Trophoblast cell (in vitro differentiated cells and primary cell): ENCODE measurements around the gene AAK1.

ENCODE experiments used
- DNase-seq, 2 donors: peaks; one replicate each; pipeline ENCODE4 v3.0.0-alpha.2; 2016
- H2AFZ ChIP-seq: 2 replicates; pipeline ENCODE4 v1.6.1; 2013; ENCODE audit warnings: low read length, moderate library complexity, mild to moderate bottlenecking; ENCODE audit not compliant: insufficient read depth, poor library complexity
- H2AK5ac ChIP-seq: 2 replicates; pipeline ENCODE4 v1.6.1; 2013; ENCODE audit warnings: mild to moderate bottlenecking, low read length
- H2BK120ac ChIP-seq: 2 replicates; pipeline ENCODE4 v1.6.1; 2013; ENCODE audit warnings: low read length, mild to moderate bottlenecking, moderate library complexity; ENCODE audit not compliant: insufficient read depth, poor library complexity
- H2BK12ac ChIP-seq: 2 replicates; pipeline ENCODE4 v1.6.1; 2013; ENCODE audit warnings: mild to moderate bottlenecking, low read length, moderate library complexity
- H2BK5ac ChIP-seq: 2 replicates; pipeline ENCODE4 v1.6.1; 2013; ENCODE audit warnings: low read length, low read depth, moderate library complexity, mild to moderate bottlenecking; ENCODE audit not compliant: poor library complexity
- H3K14ac ChIP-seq: 2 replicates; pipeline ENCODE4 v1.6.1; 2013; ENCODE audit warnings: mild to moderate bottlenecking, low read length
- H3K18ac ChIP-seq: 2 replicates; pipeline ENCODE4 v1.6.1; 2013; ENCODE audit warnings: mild to moderate bottlenecking, low read length
- H3K23ac ChIP-seq: 2 replicates; pipeline ENCODE4 v1.6.1; 2013; ENCODE audit warnings: low read length
- H3K27ac ChIP-seq: 2 replicates; pipeline ENCODE4 v1.5.1; 2013; ENCODE audit warnings: low read depth, mild to moderate bottlenecking, inconsistent platforms, low read length, moderate library complexity
- H3K27me3 ChIP-seq: 2 replicates; pipeline ENCODE4 v1.6.1; 2013; ENCODE audit warnings: inconsistent platforms, mild to moderate bottlenecking, low read length, moderate library complexity; ENCODE audit not compliant: insufficient read depth
- H3K36me3 ChIP-seq, 2 experiments: 1 replicate in 1 of 2; 2 replicates in 1 of 2; pipeline ENCODE4 v1.6.1; 2013; ENCODE audit warnings: low read length in 2 of 2, mild to moderate bottlenecking in 2 of 2, moderate library complexity in 1 of 2; ENCODE audit not compliant: insufficient read depth in 2 of 2, control insufficient read depth in 1 of 2
- H3K4ac ChIP-seq: 2 replicates; pipeline ENCODE4 v1.6.1; 2013; ENCODE audit warnings: low read depth, mild to moderate bottlenecking, low read length, moderate library complexity
- H3K4me1 ChIP-seq, 2 experiments: 1 replicate in 1 of 2; 2 replicates in 1 of 2; pipeline ENCODE4 v1.6.1; 2013; ENCODE audit warnings: low read length in 2 of 2, mild to moderate bottlenecking in 2 of 2, moderate library complexity in 1 of 2; ENCODE audit not compliant: insufficient read depth in 2 of 2, control insufficient read depth in 1 of 2
- H3K4me2 ChIP-seq: 2 replicates; pipeline ENCODE4 v1.6.1; 2013; ENCODE audit warnings: inconsistent platforms, mild to moderate bottlenecking, low read length, moderate library complexity
- H3K4me3 ChIP-seq: 2 replicates; pipeline ENCODE4 v1.5.1; 2013; ENCODE audit warnings: mild to moderate bottlenecking, low read depth, low read length, inconsistent platforms
- H3K79me1 ChIP-seq: one replicate; pipeline ENCODE4 v1.6.1; 2013; ENCODE audit warnings: low read length
- H3K79me2 ChIP-seq: 2 replicates; pipeline ENCODE4 v1.6.1; 2013; ENCODE audit warnings: low read length, mild to moderate bottlenecking; ENCODE audit not compliant: control insufficient read depth, insufficient read depth, poor library complexity
- H3K9ac ChIP-seq: 2 replicates; pipeline ENCODE4 v1.6.1; 2013; ENCODE audit warnings: mild to moderate bottlenecking, low read length
- H3K9me3 ChIP-seq: 2 replicates; pipeline ENCODE4 v1.6.1; 2013; ENCODE audit warnings: low read depth, mild to moderate bottlenecking, control low read depth, inconsistent platforms, low read length; ENCODE audit not compliant: insufficient read depth
- H4K12ac ChIP-seq: 2 replicates; pipeline ENCODE4 v1.6.1; 2013; ENCODE audit warnings: low read depth, mild to moderate bottlenecking, low read length, moderate library complexity
- H4K8ac ChIP-seq: 2 replicates; pipeline ENCODE4 v1.6.1; 2013; ENCODE audit warnings: low read depth, mild to moderate bottlenecking, low read length, moderate library complexity
- H4K91ac ChIP-seq: one replicate; pipeline ENCODE4 v1.6.1; 2013; ENCODE audit warnings: low read depth, mild to moderate bottlenecking, low read length, moderate library complexity
- WGBS: extraction: QIAGEN DNeasy Blood & Tissue Kit; methylation state at CpG from one replicate; pipeline ENCODE4 v1.1.7; 2013; ENCODE audit warnings: missing lambda C conversion rate; ENCODE audit not compliant: insufficient read length, insufficient coverage; ENCODE audit errors: extremely low coverage; 5-methylcytosine and 5-hydroxymethylcytosine counted together

Gene AAK1

GRCh38 chr2:69592511-69592910 lies 51.0 kb downstream of the AAK1 start:
- Histone ChIP-seq H3K18ac (no peak overlapping the region), H3K4me2 (no peak overlapping the region), H3K14ac (no peak overlapping the region), H2BK120ac (no peak overlapping the region), H2BK12ac (no peak overlapping the region), H3K4me3 (no peak overlapping the region), H2BK5ac (no peak overlapping the region), H4K91ac (no peak overlapping the region), H3K9me3 (no peaks in the 10 kb centered on the region), H3K79me2 (peaks cover 3% of the 10 kb centered on the region), H3K9ac (no peak overlapping the region), H2AFZ (no peak overlapping the region), H3K23ac (no peak overlapping the region), H4K12ac (no peak overlapping the region), H3K4ac (no peak overlapping the region), H3K4me1 (peaks cover 2 to 3% of the 10 kb centered on the region in 2 experiments), H3K27ac (no peak overlapping the region), H4K8ac (no peak overlapping the region), H3K79me1 (no peaks in the 10 kb centered on the region), H3K36me3 (peaks cover 0 to 3% of the 10 kb centered on the region in 2 experiments), H3K27me3 (no peaks in the 10 kb centered on the region), H2AK5ac (no peak overlapping the region)
- DNase-seq, result no peak

- Histone ChIP-seq H3K79me2 (no peaks in the 10 kb centered on the region), H3K4me3 (no peak overlapping the region), H2BK12ac (no peak overlapping the region), H3K9me3 (no peaks in the 10 kb centered on the region), H2AFZ (no peak overlapping the region), H3K4me2 (no peak overlapping the region), H3K9ac (no peak overlapping the region), H3K14ac (no peak overlapping the region), H3K23ac (no peak overlapping the region), H3K18ac (peak overlapping the region; percentile 1), H3K79me1 (no peaks in the 10 kb centered on the region), H4K8ac (no peak overlapping the region), H2BK5ac (no peak overlapping the region), H3K27me3 (no peaks in the 10 kb centered on the region), H3K36me3 (no peaks in the 10 kb centered on the region), H4K12ac (no peak overlapping the region), H3K27ac (no peak overlapping the region), H3K4ac (no peak overlapping the region), H4K91ac (no peak overlapping the region), H2AK5ac (no peak overlapping the region), H2BK120ac (no peak overlapping the region), H3K4me1 (peaks cover 3 to 4% of the 10 kb centered on the region in 2 experiments)
- DNase-seq, result no peak
- no CpG with 5 or more reads among the region's 8 CpGs for WGBS
These were observed 53.4 kb downstream of the AAK1 start for GRCh38 chr2:69589973-69590652.

- H3K27ac ChIP-seq, result no peak overlapping the region
- H4K91ac ChIP-seq, result no peak overlapping the region
- no peak overlapping the region for H3K14ac ChIP-seq
- H2BK12ac ChIP-seq, result no peak overlapping the region
- no peak overlapping the region for H4K12ac ChIP-seq
- no peak overlapping the region for H2AK5ac ChIP-seq
- H3K9ac ChIP-seq, result no peak overlapping the region
- H4K8ac ChIP-seq, result no peak overlapping the region
- H3K4me1 ChIP-seq, result peaks cover 3 to 4% of the 10 kb centered on the region in 2 experiments
- no peaks in the 10 kb centered on the region for H3K9me3 ChIP-seq
- no peaks in the 10 kb centered on the region for H3K36me3 ChIP-seq
- no peak overlapping the region for H3K4ac ChIP-seq
- no peak overlapping the region for H3K4me2 ChIP-seq
- no peak overlapping the region for H2AFZ ChIP-seq
- H3K18ac ChIP-seq, result no peak overlapping the region
- no peak overlapping the region for H2BK120ac ChIP-seq
- no peaks in the 10 kb centered on the region for H3K27me3 ChIP-seq
- H3K79me2 ChIP-seq, result no peaks in the 10 kb centered on the region
- no peaks in the 10 kb centered on the region for H3K79me1 ChIP-seq
- DNase-seq, result no peak
- H2BK5ac ChIP-seq, result no peak overlapping the region
- no peak overlapping the region for H3K23ac ChIP-seq
- H3K4me3 ChIP-seq, result no peak overlapping the region
- WGBS, result no CpG with 5 or more reads among the region's 6 CpGs
These were observed 54.6 kb downstream of the AAK1 start for GRCh38 chr2:69588945-69589344.

DNA sequence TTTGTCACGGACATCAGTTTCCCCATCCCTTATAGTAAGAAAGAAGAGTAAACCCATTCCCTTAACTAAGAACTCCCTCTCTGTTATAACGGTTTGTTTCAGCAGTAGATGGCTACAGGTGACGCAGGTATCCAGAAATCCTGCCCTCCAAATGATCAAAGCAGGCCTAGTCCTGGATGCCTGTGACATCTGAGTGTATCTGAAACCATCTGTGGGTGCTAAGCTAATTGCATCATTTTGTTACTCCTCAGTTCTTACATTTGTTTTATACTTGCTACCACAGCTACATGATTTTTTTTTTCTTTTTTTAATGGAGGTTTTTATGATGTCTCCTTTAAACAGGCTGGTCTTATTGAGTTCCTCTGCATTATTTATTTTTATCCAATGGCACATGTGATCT lies 55.1 kb downstream of the AAK1 start:
- H3K9me3 ChIP-seq, result no peaks in the 10 kb centered on the region
- H3K4ac ChIP-seq, result no peak overlapping the region
- H4K91ac ChIP-seq, result no peak overlapping the region
- H3K9ac ChIP-seq, result no peak overlapping the region
- H2AK5ac ChIP-seq, result no peak overlapping the region
- H2AFZ ChIP-seq, result no peak overlapping the region
- no peak overlapping the region for H2BK5ac ChIP-seq
- H3K14ac ChIP-seq, result no peak overlapping the region
- H3K27me3 ChIP-seq, result no peaks in the 10 kb centered on the region
- WGBS, result no CpG with 5 or more reads among the region's 3 CpGs
- peaks cover 3 to 4% of the 10 kb centered on the region in 2 experiments for H3K4me1 ChIP-seq
- no peak overlapping the region for H3K4me3 ChIP-seq
- no peak overlapping the region for H3K27ac ChIP-seq
- H4K8ac ChIP-seq, result no peak overlapping the region
- H2BK12ac ChIP-seq, result no peak overlapping the region
- H3K18ac ChIP-seq, result no peak overlapping the region
- no peak overlapping the region for H2BK120ac ChIP-seq
- H3K79me2 ChIP-seq, result no peaks in the 10 kb centered on the region
- DNase-seq, result no peak
- no peaks in the 10 kb centered on the region for H3K36me3 ChIP-seq
- no peak overlapping the region for H3K23ac ChIP-seq
- no peaks in the 10 kb centered on the region for H3K79me1 ChIP-seq
- no peak overlapping the region for H4K12ac ChIP-seq
- no peak overlapping the region for H3K4me2 ChIP-seq
